ENCODE results near the gene PRR20B.

DNA sequence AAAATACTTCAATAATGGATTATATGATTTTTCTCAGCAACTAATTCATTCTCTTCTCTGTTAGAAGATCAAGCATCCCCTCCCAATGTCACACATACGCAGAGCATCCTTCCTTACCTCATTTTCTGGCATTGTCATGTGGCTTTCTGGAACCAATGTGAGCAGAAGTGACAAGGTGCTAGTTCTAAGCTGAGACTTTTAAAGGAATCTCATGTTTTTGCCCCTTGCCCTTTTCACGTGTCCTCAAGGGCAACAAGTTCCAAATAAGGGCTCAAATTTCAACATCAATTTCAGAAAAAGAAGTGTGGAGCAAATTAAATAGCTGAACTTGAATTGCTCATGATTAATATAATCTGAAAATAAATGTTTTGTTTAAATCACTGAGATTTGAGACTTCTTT, 11.2 kb upstream of the PRR20B start:
- TF ChIP-seq, protein P1, sequence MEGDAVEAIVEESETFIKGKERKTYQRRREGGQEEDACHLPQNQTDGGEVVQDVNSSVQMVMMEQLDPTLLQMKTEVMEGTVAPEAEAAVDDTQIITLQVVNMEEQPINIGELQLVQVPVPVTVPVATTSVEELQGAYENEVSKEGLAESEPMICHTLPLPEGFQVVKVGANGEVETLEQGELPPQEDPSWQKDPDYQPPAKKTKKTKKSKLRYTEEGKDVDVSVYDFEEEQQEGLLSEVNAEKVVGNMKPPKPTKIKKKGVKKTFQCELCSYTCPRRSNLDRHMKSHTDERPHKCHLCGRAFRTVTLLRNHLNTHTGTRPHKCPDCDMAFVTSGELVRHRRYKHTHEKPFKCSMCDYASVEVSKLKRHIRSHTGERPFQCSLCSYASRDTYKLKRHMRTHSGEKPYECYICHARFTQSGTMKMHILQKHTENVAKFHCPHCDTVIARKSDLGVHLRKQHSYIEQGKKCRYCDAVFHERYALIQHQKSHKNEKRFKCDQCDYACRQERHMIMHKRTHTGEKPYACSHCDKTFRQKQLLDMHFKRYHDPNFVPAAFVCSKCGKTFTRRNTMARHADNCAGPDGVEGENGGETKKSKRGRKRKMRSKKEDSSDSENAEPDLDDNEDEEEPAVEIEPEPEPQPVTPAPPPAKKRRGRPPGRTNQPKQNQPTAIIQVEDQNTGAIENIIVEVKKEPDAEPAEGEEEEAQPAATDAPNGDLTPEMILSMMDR (IDR thresholded peaks at IDR 0.05) = no peak
- TF ChIP-seq EP300 (IDR thresholded peaks at IDR 0.05) = no peak

All from ovary (tissue), 3 donors.